GM21619 (cell line): ENCODE measurements around the gene RFX2.
A peak's percentile ranks its signal among the peaks of the same experiment; 100 is the strongest.
"Not testable (repeated sequence)": the region's sequence is repeated elsewhere in the genome, so short reads cannot be mapped to it uniquely, and the experiment has no call there.

ENCODE experiments used
- ATAC-seq: cut with Tn5 transposase; IDR thresholded peaks from one replicate; pipeline ENCODE4 v1.9.1; 2021; ENCODE audit not compliant: unreplicated experiment

Gene RFX2

DNA sequence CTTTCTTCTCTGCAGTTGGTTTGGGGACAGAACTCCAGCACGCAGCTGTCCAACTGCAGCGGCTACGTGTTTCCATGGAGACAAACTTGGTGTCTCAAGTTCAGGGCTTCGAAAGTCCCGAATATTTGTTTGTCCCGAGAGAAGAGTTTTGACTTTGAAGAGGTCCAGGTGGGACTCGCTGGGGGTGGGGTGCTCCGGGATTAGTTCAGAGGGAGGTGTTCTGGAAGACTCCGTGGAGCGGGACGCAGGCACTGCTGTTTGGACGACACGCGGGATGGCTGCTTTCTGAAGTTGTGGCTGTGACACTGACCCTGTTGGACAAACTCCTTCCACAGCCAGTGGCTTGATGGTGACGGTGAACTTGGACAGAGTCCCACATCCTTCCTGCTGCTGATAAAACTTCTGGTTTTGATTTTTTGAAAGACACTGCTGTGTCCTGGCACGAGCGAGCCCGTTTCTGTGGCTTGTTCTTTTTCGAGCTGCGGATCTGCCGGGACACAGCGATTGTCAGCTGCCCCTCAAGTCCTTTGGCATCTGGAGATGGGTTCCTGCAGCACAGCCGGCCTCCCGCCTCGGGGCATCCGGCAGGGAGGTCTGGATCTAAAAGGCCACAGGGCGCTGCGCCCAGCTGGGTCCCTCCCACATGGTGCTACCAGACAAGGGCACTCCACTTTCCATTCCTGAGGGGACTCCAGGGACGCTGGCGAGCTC lies 116.5 kb downstream of the RFX2 start:
- ATAC-seq, result no peak

DNA sequence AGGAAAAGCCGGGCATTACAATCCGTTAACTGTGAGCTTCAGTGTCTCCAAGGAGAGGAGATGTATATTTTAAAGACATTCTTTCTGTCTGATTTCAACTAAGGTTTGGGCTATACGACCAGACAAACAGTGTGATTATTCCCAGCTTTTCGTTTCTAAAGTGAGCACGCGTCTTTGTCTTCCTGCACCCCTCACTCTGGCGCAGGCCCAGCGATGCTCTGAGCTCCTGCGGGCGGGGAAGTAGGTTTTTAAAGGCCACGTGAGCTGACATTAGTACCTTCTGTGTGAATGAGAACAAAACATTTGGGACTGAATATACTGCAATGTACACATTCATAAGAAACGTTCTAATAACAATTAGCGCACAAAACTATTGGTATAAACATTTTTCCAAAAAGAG lies 117.1 kb downstream of the RFX2 start:
- no peak for ATAC-seq

DNA sequence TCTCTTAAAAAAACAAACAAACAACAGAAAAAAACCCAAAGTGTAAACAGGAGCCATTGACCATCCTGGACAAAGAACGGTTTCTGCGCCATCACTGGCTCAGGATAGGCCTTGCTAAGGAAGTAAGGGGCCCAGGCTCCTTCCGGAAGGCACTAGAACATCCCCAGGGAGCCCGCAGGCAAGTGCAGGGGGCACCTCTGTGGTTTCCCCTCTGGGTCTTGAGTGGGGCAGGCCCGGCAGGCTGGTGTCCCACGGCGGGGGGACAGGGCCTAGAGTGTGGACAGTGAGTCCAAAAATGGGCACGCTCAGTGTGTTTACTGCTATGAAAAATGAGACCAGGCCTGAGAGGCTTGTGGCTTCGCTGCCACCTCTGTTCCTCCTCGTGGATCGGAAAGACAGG lies 117.5 kb downstream of the RFX2 start:
- ATAC-seq, result no peak

DNA sequence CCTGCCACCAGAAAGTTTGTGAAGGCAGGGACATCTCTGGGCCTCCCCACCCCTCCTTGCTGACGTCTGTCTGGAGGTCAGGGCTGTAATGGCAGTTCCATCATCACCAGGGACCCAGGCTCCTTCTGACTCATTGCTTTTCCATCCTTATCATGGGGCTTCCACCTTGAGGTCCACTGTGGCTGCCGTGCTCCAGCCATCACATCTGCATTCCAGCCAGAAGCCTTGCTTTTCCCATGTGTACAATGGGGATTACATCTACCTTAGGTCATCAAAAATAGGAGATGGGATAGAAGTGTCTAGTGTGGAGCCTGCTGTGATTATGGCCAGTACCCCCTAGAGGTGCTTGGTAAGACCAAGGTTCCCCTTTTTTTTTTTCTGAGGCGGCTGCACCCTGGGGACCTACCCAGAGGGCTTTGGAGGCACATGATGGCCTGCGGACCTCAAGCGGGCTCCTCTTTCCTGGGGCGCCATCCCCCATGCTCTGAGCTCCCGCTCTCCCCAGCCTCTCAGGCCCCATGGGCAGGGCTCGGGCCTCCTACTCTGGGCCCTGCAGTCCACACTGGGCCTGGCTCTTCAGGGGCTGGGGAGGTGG lies 119.0 kb downstream of the RFX2 start:
- ATAC-seq, result no peak

DNA sequence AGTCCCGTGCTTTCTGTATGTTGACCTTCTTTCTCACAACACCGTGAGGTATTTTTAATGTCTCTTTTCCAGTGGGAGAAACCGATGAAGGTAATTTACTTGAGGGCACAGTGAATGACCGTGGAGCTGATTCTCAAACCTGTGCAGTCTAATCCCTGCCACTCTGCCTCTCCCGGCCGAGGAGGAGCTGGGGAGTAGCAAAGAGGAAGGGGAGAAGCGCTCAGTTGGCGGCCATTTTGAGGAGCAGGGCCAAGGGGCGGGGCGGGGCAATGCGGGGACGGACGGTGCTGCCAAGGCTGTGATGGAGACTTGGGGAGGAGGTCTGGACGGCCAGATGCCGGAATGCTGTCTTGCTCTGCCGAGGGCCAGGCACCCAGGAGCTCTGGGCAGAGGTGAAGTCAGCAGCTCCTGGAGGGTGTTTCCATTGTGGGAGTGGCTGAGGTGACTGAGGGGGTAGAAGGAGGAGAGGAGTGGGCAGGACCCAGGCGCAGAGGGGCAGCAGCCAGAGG lies 120.0 kb downstream of the RFX2 start:
- ATAC-seq, result no peak

DNA sequence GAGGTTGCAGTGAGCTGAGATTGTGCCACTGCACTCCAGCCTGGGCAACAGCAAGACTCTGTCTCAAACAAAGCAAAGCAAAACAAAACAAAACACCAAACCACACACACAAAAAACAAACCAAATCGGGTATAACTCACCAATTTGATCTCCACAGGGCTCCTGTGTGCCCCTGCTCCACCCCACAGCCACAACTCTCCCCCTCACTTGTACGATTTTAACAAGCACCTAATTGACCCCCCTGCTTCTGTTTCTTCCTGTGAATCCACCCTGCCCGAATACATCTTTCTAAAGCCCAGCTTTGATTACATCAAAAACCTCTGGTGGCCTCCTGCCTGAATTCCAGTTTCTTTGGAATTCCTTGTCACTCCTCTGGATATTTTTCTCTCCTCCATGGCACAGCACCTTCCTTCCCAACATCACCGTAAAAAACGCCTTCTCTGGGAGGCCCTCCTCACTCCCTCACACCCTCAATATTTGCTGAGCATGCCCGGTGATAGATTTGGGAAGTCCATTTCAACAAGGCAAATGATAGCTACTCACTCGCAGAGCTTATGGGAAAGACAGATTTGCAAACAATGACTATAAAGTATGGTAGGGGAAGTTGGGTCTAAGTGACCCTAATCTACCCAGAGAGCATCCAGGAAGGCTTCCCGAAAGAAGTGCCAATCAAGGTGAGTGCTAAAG lies 120.8 kb downstream of the RFX2 start:
- no peak for ATAC-seq

- no peak for ATAC-seq
These were observed 121.5 kb downstream of the RFX2 start for GRCh38 chr19:5988517-5989387.

DNA sequence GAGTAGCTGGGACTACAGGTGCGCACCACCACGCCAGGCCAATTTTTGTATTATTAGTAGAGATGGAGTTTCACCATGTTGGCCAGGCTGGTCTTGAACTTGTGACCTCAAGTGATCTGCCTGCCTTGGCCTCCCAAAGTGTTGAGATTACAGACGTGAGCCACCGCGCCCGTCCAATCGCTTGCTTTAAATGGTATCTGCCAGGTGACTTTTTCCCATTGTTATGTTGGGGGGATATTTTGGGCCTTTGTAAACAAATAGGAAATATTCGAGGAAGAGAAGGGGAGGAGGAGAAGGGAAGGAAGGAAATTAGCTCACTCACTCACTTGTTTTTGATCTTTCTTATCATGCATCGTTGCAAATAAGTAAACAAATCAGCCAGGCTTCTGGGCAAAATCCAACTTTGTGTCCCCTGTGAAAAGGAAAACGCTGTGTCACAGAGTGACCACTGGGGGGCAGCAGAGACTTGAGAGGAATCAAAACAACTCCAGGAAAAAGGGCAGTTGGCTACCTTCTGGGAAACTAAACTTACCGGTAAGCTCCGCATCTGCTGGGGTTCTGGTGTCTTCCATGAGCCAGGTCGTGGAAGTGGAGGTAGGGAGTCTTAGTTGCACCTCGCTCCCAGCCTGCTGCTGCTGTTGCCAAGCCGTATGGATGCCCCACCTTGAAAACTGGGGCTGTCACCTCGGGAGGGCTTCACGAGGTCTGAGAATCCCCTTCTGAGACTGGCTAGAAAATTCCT lies 123.1 kb downstream of the RFX2 start:
- ATAC-seq, result no peak

GRCh38 chr19:5985837-5986236 lies 124.5 kb downstream of the RFX2 start:
- ATAC-seq, result not testable (repeated sequence)

DNA sequence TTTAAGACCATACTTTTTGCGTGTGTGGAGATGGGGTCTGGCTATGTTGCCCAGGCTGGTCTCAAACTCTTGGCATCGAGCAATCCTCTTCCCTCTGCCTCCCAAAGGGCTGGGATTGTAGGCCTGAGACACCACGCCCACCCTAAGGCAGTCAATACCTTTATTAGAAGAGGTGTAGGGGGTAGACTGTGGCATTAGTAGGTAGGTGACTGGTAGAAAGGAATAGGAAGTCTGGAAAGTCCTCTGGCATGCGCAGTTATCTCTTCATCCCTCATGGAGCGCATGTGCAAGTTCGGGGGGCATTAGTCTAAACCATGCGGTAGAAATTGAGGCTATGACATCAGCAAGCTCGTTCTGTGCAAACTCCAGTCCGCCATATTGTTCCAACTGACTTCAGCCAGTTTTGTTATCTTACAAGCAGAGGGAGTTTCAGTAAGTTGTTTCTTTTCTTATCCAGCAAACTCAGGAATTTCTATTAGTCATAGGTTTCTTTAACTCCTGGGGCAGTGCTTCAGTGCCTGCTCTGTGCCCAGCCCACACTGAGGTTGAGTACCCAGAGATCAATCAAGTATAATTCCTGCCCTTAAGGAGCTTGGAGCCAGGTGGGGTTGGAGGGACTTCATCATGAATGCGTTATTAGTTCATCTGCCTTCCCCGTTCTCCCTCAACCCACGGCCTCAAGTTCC lies 125.1 kb downstream of the RFX2 start:
- ATAC-seq, result no peak

DNA sequence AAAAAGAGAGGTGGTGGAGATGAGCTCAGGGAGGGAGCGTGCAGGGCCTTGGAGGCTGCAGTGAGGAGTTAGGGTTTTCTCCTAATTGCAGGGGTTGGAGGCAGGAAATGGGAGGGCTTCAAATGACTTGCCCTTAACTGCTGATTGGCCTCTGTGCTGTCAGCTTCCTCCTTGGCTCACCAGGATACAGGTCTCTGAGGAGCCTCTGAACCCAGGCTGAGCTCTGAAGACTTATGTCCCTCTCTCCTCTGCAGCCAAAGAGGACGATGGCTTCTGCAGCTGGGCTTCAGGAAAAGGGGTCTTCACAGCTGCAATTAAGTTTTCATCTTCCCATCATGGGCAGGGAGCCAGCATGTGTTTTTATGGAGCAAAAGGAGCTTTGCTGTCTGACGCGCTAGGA lies 125.7 kb downstream of the RFX2 start:
- ATAC-seq, result no peak

DNA sequence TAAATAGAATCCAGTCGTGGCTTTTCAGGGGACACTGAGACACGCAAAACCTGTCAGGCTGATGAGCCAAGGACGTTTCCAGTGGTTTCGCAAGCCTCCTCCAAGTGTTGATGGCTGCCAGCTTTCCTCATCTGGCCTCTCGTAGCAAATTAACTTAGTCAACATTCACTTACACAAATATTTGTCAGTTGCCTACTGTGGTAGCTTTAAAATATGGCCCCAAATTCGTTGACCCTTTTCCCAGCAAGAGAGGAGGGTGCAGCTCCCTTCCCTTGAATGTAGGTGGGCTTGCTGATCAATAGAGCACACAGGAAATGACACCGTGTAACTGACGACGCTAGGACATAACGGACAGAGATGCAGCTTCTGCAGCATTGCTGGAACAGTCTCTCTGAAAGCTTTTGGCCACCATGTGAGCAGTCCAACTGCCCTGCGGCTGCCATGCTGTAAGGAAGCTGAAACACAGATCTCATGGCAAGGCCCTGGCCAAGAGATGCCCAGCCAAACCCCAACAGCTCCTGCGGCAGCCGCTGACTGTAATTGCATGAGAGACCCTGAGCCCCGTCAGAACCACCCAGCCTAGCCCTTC lies 126.8 kb downstream of the RFX2 start:
- ATAC-seq, result no peak

DNA sequence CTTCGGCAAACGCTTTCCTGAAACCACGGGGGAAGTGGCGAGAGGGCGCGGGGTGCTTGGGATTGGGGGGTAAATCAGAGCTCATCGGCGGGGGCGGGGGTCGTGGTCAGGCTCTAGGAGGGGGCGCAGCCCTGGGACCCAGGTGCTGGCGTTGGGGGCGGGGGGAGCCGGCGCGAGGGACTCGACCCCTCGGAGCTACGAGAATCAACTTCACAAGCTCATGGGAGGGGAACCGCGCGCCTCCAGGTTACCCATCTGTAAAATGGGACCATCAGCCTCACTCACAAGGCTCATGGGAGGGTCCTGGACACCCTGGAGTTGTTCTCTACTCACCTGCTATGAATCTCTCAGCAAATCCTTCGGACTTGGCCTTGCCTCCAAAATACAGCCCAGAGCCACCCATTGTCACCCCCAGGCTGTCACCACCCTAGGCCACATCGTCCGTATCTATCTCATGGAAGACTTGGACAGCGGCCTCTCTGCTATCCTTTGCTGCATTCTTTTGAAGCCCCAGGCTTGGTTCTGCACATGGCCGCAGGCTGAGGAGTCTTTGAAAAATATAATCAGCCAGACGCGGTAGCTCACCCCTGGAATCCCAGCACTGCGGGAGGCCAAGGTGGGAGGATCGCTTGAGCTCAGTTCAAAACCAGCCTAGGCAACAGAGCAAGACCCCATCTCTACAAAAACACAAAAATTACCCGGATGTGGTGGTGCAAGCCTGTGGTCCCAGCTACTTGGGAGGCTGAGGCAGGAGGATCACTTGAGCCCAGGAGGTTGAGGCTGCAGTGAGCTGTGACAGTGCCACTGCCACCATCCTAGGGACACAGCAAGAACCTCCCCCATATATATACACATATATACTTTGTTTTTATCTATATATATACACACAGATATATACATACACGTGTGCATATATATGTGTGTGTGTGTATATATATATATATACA lies 131.4 kb downstream of the RFX2 start:
- no peak for ATAC-seq

DNA sequence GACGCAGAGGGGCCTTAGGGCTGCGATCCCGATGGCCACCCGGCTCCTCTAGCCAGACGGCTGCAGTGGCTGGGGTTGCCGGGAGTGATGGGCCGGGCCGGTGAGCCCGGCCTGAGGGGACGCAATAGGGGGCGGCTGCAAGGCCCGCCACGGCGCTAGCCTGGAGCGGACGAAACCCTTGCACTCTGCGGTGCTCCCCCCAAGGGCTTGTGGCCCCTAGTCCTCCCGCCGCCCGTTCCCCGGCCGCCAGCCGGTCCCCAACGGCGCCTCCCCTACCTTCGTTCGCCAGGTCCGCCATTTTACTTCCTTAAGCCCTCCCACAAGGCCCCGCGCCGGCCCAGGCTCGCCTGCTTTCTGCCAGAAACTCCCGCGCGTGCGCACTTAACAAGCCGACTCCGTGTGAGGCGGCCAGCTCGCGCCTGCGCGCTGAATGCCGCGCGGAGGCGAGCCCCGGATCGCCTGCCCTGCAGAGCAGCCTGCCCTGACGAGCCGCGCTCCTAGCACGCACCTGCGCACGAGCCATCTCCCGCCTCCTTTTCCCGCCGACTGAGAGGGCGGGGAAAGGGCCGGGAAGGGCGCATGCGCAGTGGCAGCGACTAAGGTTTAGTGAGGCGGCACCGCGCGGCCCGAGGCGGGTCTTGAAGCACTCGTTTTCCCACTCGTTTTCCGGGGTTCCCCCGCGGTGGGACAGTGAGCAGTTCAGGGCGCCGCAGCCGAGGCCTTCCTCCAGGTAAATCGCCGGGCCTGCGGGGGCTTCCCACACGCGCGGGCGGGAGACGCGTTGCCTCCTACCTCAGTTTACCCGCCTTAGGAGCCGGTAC lies 132.3 kb downstream of the RFX2 start, which contains the start of gene RANBP3:
TSS of gene RANBP3 (minus strand) at position 356 of the 821 bp plus-strand sequence. CDS start at position 298, 58 bp downstream.
- ATAC-seq, result peak; percentile 79

GRCh38 chr19:5977222-5977784 lies 133.0 kb downstream of the RFX2 start:
- ATAC-seq, result peak; percentile 9

GRCh38 chr19:5976768-5977167 lies 133.5 kb downstream of the RFX2 start:
- ATAC-seq, result no peak

- no peak for ATAC-seq
These were observed 134.9 kb downstream of the RFX2 start for GRCh38 chr19:5975388-5975728.
